ENCODE measurements around the gene KMT2E.

KMT2E gene

DNA sequence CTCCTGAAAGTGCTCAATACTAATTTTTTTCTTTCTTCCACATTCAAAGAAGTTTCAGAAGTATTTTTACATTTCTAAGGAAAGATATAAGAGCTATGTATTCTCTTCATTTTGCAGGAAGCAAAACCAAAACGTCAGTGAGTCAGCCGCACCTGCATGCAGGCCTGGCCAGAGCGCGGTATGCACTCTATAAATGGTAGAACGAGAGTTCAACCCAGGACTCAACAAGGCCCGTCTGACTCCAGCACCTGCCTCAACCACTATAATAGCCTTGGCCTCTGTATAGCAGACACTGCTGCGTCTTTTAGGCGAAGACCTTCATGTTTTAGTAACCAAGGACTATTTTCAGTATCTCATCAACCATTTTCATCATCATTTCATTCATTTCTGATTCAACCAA lies 113.2 kb downstream of the KMT2E start:
- Histone ChIP-seq H3K27me3 (ENCODE audit: insufficient read depth, low read length) (no peaks in the 10 kb centered on the region), H3K4me3 (ENCODE audit: low read length) (no peak overlapping the region), H3K36me3 (ENCODE audit: insufficient read depth, low read length) (peaks cover 23% of the 10 kb centered on the region), H3K4me1 (ENCODE audit: insufficient read depth, low read length) (peaks cover 8% of the 10 kb centered on the region; the same call in 1 of the 2 replicates), H3K27ac (ENCODE audit: low read depth, low read length) (no peak overlapping the region), H3K9ac (ENCODE audit: low read depth, low read length) (no peak overlapping the region), H3K9me3 (ENCODE audit: insufficient read depth, low read depth, low read length) (no peaks in the 10 kb centered on the region)
- 96% methylated on average over 8 of the region's 8 CpGs for WGBS

DNA sequence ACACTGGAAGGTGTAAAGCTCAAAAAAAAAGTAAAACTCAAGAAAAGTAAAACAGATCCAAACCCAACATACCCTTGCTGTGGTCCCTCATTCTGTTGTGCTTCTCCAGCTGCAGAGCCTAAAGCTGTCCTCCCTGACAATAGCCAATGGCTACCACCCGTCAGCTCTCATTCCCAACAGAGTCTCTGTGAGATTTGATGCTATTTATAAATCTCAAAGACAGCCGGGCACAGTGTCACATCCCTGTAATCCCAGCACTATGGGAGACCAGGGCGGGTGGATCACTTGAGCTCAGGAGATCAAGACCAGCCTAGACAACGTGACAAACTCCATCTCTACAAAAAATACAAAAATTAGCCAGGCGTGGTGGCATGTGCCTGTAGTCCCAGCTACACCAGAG lies 116.0 kb downstream of the KMT2E start:
- Histone ChIP-seq H3K27me3 (ENCODE audit: insufficient read depth, low read length) (no peaks in the 10 kb centered on the region), H3K36me3 (ENCODE audit: insufficient read depth, low read length) (peaks cover 15% of the 10 kb centered on the region), H3K27ac (ENCODE audit: low read depth, low read length) (no peak overlapping the region), H3K9me3 (ENCODE audit: insufficient read depth, low read depth, low read length) (no peaks in the 10 kb centered on the region), H3K4me1 (ENCODE audit: insufficient read depth, low read length) (peaks cover 6% of the 10 kb centered on the region; the same call in 1 of the 2 replicates), H3K4me3 (ENCODE audit: low read length) (no peak overlapping the region), H3K9ac (ENCODE audit: low read depth, low read length) (no peak overlapping the region)
- WGBS: 95% methylated on average over 5 of the region's 5 CpGs

DNA sequence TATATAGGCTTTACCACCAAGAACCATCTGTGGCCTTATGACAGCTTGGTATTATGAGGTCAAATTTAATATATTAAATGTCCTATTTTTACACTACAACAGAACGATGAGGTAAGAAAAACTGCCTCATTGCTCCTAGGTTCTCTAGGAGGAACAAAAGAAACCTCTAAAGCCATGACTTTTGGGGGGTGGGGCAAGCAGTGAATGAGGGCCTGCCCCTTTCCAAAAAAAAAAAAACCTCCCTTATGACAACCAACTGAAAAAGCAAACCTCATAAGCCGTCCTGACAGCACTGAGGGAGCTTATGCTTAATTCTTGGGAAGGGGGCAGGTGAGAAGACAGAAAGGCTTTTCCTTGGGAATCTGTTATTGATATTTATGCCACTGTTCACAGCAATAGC lies 116.6 kb downstream of the KMT2E start:
- peaks cover 9% of the 10 kb centered on the region for H3K36me3 ChIP-seq (ENCODE audit: insufficient read depth, low read length)
- H3K4me3 ChIP-seq (ENCODE audit: low read length): no peak overlapping the region
- H3K9me3 ChIP-seq (ENCODE audit: insufficient read depth, low read depth, low read length): no peaks in the 10 kb centered on the region
- peaks cover 6% of the 10 kb centered on the region; the same call in 1 of the 2 replicates for H3K4me1 ChIP-seq (ENCODE audit: insufficient read depth, low read length)
- 79% methylated on average over 1 of the region's 2 CpGs for WGBS
- no peaks in the 10 kb centered on the region for H3K27me3 ChIP-seq (ENCODE audit: insufficient read depth, low read length)
- H3K27ac ChIP-seq (ENCODE audit: low read depth, low read length): no peak overlapping the region
- H3K9ac ChIP-seq (ENCODE audit: low read depth, low read length): no peak overlapping the region

GRCh38 chr7:105131033-105131656 lies 117.1 kb downstream of the KMT2E start:
- H3K4me1 ChIP-seq (ENCODE audit: insufficient read depth, low read length): peaks cover 6% of the 10 kb centered on the region; the same call in 1 of the 2 replicates
- no peak overlapping the region for H3K4me3 ChIP-seq (ENCODE audit: low read length)
- no peaks in the 10 kb centered on the region for H3K27me3 ChIP-seq (ENCODE audit: insufficient read depth, low read length)
- H3K36me3 ChIP-seq (ENCODE audit: insufficient read depth, low read length): peaks cover 4% of the 10 kb centered on the region
- WGBS: 89% methylated on average over 11 of the region's 12 CpGs
- H3K9ac ChIP-seq (ENCODE audit: low read depth, low read length): no peak overlapping the region
- H3K9me3 ChIP-seq (ENCODE audit: insufficient read depth, low read depth, low read length): no peaks in the 10 kb centered on the region
- no peak overlapping the region for H3K27ac ChIP-seq (ENCODE audit: low read depth, low read length)

DNA sequence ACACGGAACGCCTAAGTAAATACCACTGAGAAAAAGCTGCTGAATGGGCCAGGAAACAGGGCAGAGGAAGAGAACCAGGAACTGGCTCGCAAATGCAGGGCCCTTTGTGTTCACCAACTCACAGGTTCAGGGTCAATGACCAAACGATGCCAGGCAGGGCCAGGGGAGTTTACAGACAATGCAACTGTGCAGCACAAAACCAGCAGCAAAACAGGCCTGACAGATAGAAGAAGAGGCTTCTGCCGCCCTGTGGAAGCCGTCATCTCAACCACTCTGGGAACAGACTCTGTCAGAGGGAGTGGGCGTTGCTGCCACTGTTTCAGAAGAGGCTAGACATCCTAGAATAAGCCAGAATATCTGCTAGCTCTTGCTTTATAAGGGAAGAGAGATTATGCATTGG lies 117.9 kb downstream of the KMT2E start:
- no peaks in the 10 kb centered on the region for H3K36me3 ChIP-seq (ENCODE audit: insufficient read depth, low read length)
- peaks cover 6% of the 10 kb centered on the region; the same call in 1 of the 2 replicates for H3K4me1 ChIP-seq (ENCODE audit: insufficient read depth, low read length)
- WGBS: 93% methylated on average over 7 of the region's 7 CpGs
- H3K27me3 ChIP-seq (ENCODE audit: insufficient read depth, low read length): no peaks in the 10 kb centered on the region
- no peak overlapping the region for H3K27ac ChIP-seq (ENCODE audit: low read depth, low read length)
- no peak overlapping the region for H3K4me3 ChIP-seq (ENCODE audit: low read length)
- no peaks in the 10 kb centered on the region for H3K9me3 ChIP-seq (ENCODE audit: insufficient read depth, low read depth, low read length)
- H3K9ac ChIP-seq (ENCODE audit: low read depth, low read length): no peak overlapping the region

GRCh38 chr7:105132335-105132734 lies 118.3 kb downstream of the KMT2E start:
- WGBS: 93% methylated on average over 5 of the region's 5 CpGs
- no peak overlapping the region for H3K9ac ChIP-seq (ENCODE audit: low read depth, low read length)

GRCh38 chr7:105132835-105133234 lies 118.8 kb downstream of the KMT2E start:
- Histone ChIP-seq H3K27ac (ENCODE audit: low read depth, low read length) (no peak overlapping the region), H3K4me1 (ENCODE audit: insufficient read depth, low read length) (peaks cover 6% of the 10 kb centered on the region; the same call in 1 of the 2 replicates), H3K36me3 (ENCODE audit: insufficient read depth, low read length) (peaks cover 6% of the 10 kb centered on the region; the same call in 1 of the 2 replicates), H3K27me3 (ENCODE audit: insufficient read depth, low read length) (no peaks in the 10 kb centered on the region), H3K9me3 (ENCODE audit: insufficient read depth, low read depth, low read length) (no peaks in the 10 kb centered on the region), H3K9ac (ENCODE audit: low read depth, low read length) (no peak overlapping the region), H3K4me3 (ENCODE audit: low read length) (no peak overlapping the region)
- WGBS: 94% methylated on average over 10 of the region's 10 CpGs

More at GRCh38 chr7:105132335-105132734, 118.3 kb downstream of the KMT2E start:
- Histone ChIP-seq H3K27me3 (ENCODE audit: insufficient read depth, low read length) (no peaks in the 10 kb centered on the region), H3K4me3 (ENCODE audit: low read length) (no peak overlapping the region), H3K9me3 (ENCODE audit: insufficient read depth, low read depth, low read length) (no peaks in the 10 kb centered on the region), H3K4me1 (ENCODE audit: insufficient read depth, low read length) (peaks cover 6% of the 10 kb centered on the region; the same call in 1 of the 2 replicates), H3K27ac (ENCODE audit: low read depth, low read length) (no peak overlapping the region), H3K36me3 (ENCODE audit: insufficient read depth, low read length) (0 out of 2 replicates have a peak, but pooled peaks cover under 1% of the 10 kb centered on the region)

GRCh38 chr7:105133358-105133757 lies 119.4 kb downstream of the KMT2E start:
- Histone ChIP-seq H3K9ac (ENCODE audit: low read depth, low read length) (no peak overlapping the region), H3K4me1 (ENCODE audit: insufficient read depth, low read length) (peaks cover 6% of the 10 kb centered on the region; the same call in 1 of the 2 replicates), H3K27me3 (ENCODE audit: insufficient read depth, low read length) (no peaks in the 10 kb centered on the region), H3K27ac (ENCODE audit: low read depth, low read length) (no peak overlapping the region), H3K4me3 (ENCODE audit: low read length) (no peak overlapping the region), H3K9me3 (ENCODE audit: insufficient read depth, low read depth, low read length) (no peaks in the 10 kb centered on the region), H3K36me3 (ENCODE audit: insufficient read depth, low read length) (peaks cover 11% of the 10 kb centered on the region; the same call in 1 of the 2 replicates)
- 95% methylated on average over 7 of the region's 7 CpGs for WGBS

- no peaks in the 10 kb centered on the region for H3K9me3 ChIP-seq (ENCODE audit: insufficient read depth, low read depth, low read length)
- no peak overlapping the region for H3K27ac ChIP-seq (ENCODE audit: low read depth, low read length)
- no peak overlapping the region for H3K9ac ChIP-seq (ENCODE audit: low read depth, low read length)
- H3K36me3 ChIP-seq (ENCODE audit: insufficient read depth, low read length): peaks cover 16% of the 10 kb centered on the region
- H3K27me3 ChIP-seq (ENCODE audit: insufficient read depth, low read length): no peaks in the 10 kb centered on the region
- no peak overlapping the region for H3K4me3 ChIP-seq (ENCODE audit: low read length)
- WGBS: 90% methylated on average over 9 of the region's 9 CpGs
- H3K4me1 ChIP-seq (ENCODE audit: insufficient read depth, low read length): peaks cover 6% of the 10 kb centered on the region; the same call in 1 of the 2 replicates
Measured at GRCh38 chr7:105133986-105134655, 120.1 kb downstream of the KMT2E start.

DNA sequence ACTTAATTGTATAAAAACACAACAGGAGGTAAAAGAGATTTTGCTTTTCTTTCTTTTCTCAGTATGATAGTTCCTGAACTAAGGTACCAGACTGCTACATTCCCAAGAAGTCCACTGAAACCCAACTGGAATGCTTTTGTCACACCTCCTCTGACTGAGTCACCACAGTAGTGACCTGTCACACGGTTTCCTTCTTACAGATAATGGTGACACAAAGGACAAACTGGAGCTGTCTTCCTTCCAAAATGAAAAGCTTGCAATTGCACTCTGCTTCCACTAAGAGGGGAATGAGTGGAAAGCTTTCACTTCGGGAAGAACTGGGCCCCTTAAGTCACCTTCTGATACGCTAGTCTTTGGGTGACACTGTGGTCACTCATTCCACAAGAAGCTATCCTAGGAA lies 122.2 kb downstream of the KMT2E start:
- Histone ChIP-seq H3K9ac (ENCODE audit: low read depth, low read length) (no peak overlapping the region), H3K36me3 (ENCODE audit: insufficient read depth, low read length) (peaks cover 16% of the 10 kb centered on the region), H3K27me3 (ENCODE audit: insufficient read depth, low read length) (no peaks in the 10 kb centered on the region), H3K27ac (ENCODE audit: low read depth, low read length) (no peak overlapping the region), H3K4me1 (ENCODE audit: insufficient read depth, low read length) (peaks cover 5% of the 10 kb centered on the region; the same call in 1 of the 2 replicates), H3K9me3 (ENCODE audit: insufficient read depth, low read depth, low read length) (no peaks in the 10 kb centered on the region), H3K4me3 (ENCODE audit: low read length) (no peak overlapping the region)
- WGBS: 83% methylated on average over 3 of the region's 3 CpGs

GRCh38 chr7:105137898-105138297 lies 123.9 kb downstream of the KMT2E start:
- H3K36me3 ChIP-seq (ENCODE audit: insufficient read depth, low read length): peaks cover 31% of the 10 kb centered on the region
- WGBS: 99% methylated on average over 4 of the region's 4 CpGs

More at GRCh38 chr7:105137898-105138297, 123.9 kb downstream of the KMT2E start:
- Histone ChIP-seq H3K4me1 (ENCODE audit: insufficient read depth, low read length) (no peaks in the 10 kb centered on the region), H3K9ac (ENCODE audit: low read depth, low read length) (no peak overlapping the region), H3K27me3 (ENCODE audit: insufficient read depth, low read length) (no peaks in the 10 kb centered on the region), H3K4me3 (ENCODE audit: low read length) (no peak overlapping the region), H3K27ac (ENCODE audit: low read depth, low read length) (no peak overlapping the region), H3K9me3 (ENCODE audit: insufficient read depth, low read depth, low read length) (no peaks in the 10 kb centered on the region)

Data from HUES64 (cell line).